ENCODE measurements around the gene GLYR1.

GLYR1 gene

GRCh38 chr16:4883501-4883900 is 36.4 kb upstream of the GLYR1 start:
- no peak for TF ChIP-seq FOXP2 (optimal IDR thresholded peaks at IDR 0.05; ENCODE audit: borderline replicate concordance, extremely low read depth, extremely low read length, insufficient read depth)
- no peak for TF ChIP-seq POLR2AphosphoS5 (IDR thresholded peaks at IDR 0.05; ENCODE audit: low read depth, low read length)
- no peak for TF ChIP-seq REST (IDR thresholded peaks at IDR 0.05; ENCODE audit: insufficient read depth in 1 of 2, low read depth in 2 of 2, low read length in 2 of 2)
- no peak for TF ChIP-seq SIN3A (IDR thresholded peaks at IDR 0.05; ENCODE audit: borderline replicate concordance, insufficient read depth, low read length)
- TF ChIP-seq TAF1 (IDR thresholded peaks at IDR 0.05; ENCODE audit: borderline replicate concordance, insufficient read depth, low read length) = no peak

GRCh38 chr16:4882633-4883285 is 35.7 kb upstream of the GLYR1 start:
- TF ChIP-seq FOXP2 (optimal IDR thresholded peaks at IDR 0.05; ENCODE audit: borderline replicate concordance, extremely low read depth, extremely low read length, insufficient read depth) = no peak

- no peak for TF ChIP-seq SIN3A (IDR thresholded peaks at IDR 0.05; ENCODE audit: borderline replicate concordance, insufficient read depth, low read length)
- no peak for TF ChIP-seq TAF1 (IDR thresholded peaks at IDR 0.05; ENCODE audit: borderline replicate concordance, insufficient read depth, low read length)
- TF ChIP-seq REST (IDR thresholded peaks at IDR 0.05; ENCODE audit: insufficient read depth in 1 of 2, low read depth in 2 of 2, low read length in 2 of 2) = no peak
- TF ChIP-seq FOXP2 (optimal IDR thresholded peaks at IDR 0.05; ENCODE audit: borderline replicate concordance, extremely low read depth, extremely low read length, insufficient read depth) = no peak
- no peak for TF ChIP-seq POLR2AphosphoS5 (IDR thresholded peaks at IDR 0.05; ENCODE audit: low read depth, low read length)
Measured at GRCh38 chr16:4882000-4882632, 35.0 kb upstream of the GLYR1 start.

GRCh38 chr16:4880006-4880580 is 33.0 kb upstream of the GLYR1 start:
- no peak for TF ChIP-seq POLR2AphosphoS5 (IDR thresholded peaks at IDR 0.05; ENCODE audit: low read depth, low read length)
- no peak for TF ChIP-seq TAF1 (IDR thresholded peaks at IDR 0.05; ENCODE audit: borderline replicate concordance, insufficient read depth, low read length)
- no peak for TF ChIP-seq SIN3A (IDR thresholded peaks at IDR 0.05; ENCODE audit: borderline replicate concordance, insufficient read depth, low read length)
- no peak for TF ChIP-seq REST (IDR thresholded peaks at IDR 0.05; ENCODE audit: insufficient read depth in 1 of 2, low read depth in 2 of 2, low read length in 2 of 2)
- no peak for TF ChIP-seq FOXP2 (optimal IDR thresholded peaks at IDR 0.05; ENCODE audit: borderline replicate concordance, extremely low read depth, extremely low read length, insufficient read depth)

GRCh38 chr16:4879049-4879448 is 32.0 kb upstream of the GLYR1 start:
- TF ChIP-seq TAF1 (IDR thresholded peaks at IDR 0.05; ENCODE audit: borderline replicate concordance, insufficient read depth, low read length) = no peak
- TF ChIP-seq FOXP2 (optimal IDR thresholded peaks at IDR 0.05; ENCODE audit: borderline replicate concordance, extremely low read depth, extremely low read length, insufficient read depth) = no peak
- no peak for TF ChIP-seq SIN3A (IDR thresholded peaks at IDR 0.05; ENCODE audit: borderline replicate concordance, insufficient read depth, low read length)
- TF ChIP-seq POLR2AphosphoS5 (IDR thresholded peaks at IDR 0.05; ENCODE audit: low read depth, low read length) = no peak

GRCh38 chr16:4877380-4877685 is 30.2 kb upstream of the GLYR1 start:
- TF ChIP-seq FOXP2 (optimal IDR thresholded peaks at IDR 0.05; ENCODE audit: borderline replicate concordance, extremely low read depth, extremely low read length, insufficient read depth) = no peak
- TF ChIP-seq REST (IDR thresholded peaks at IDR 0.05; ENCODE audit: insufficient read depth in 1 of 2, low read depth in 2 of 2, low read length in 2 of 2) = no peak
- no peak for TF ChIP-seq POLR2AphosphoS5 (IDR thresholded peaks at IDR 0.05; ENCODE audit: low read depth, low read length)
- no peak for TF ChIP-seq TAF1 (IDR thresholded peaks at IDR 0.05; ENCODE audit: borderline replicate concordance, insufficient read depth, low read length)
- no peak for TF ChIP-seq SIN3A (IDR thresholded peaks at IDR 0.05; ENCODE audit: borderline replicate concordance, insufficient read depth, low read length)
